Non-pigmented ciliary epithelial cell (primary cell): ENCODE data around the gene CDAN1.
A peak's percentile ranks its signal among the peaks of the same experiment; 100 is the strongest.
"Not testable (repeated sequence)": the region's sequence is repeated elsewhere in the genome, so short reads cannot be mapped to it uniquely, and the experiment has no call there.

Source experiments
- DNase-seq: peaks from one replicate; pipeline ENCODE4 v3.0.0-alpha.2; 2010; ENCODE audit warnings: low read depth

CDAN1 gene

GRCh38 chr15:42710662-42711061 lies 26.3 kb downstream of the CDAN1 start:
- DNase-seq, result no peak

- DNase-seq, result no peak
Measured at GRCh38 chr15:42707873-42708544, 28.9 kb downstream of the CDAN1 start.

- no peak for DNase-seq
Measured at GRCh38 chr15:42707068-42707467, 29.9 kb downstream of the CDAN1 start.

- DNase-seq, result no peak
Measured at GRCh38 chr15:42705336-42705735, 31.6 kb downstream of the CDAN1 start.

GRCh38 chr15:42704492-42704926 lies 32.4 kb downstream of the CDAN1 start:
- DNase-seq, result peak; percentile 38

GRCh38 chr15:42696626-42697025 lies 40.3 kb downstream of the CDAN1 start:
- no peak for DNase-seq

- no peak for DNase-seq
Measured at GRCh38 chr15:42695527-42696071, 41.3 kb downstream of the CDAN1 start.

GRCh38 chr15:42694398-42694797 lies 42.5 kb downstream of the CDAN1 start:
- no peak for DNase-seq

GRCh38 chr15:42693942-42694341 lies 43.0 kb downstream of the CDAN1 start:
- no peak for DNase-seq

- no peak for DNase-seq
Measured at GRCh38 chr15:42693496-42693895, 43.4 kb downstream of the CDAN1 start.

- DNase-seq, result no peak
Measured at GRCh38 chr15:42692997-42693396, 43.9 kb downstream of the CDAN1 start.

GRCh38 chr15:42692536-42692935 lies 44.4 kb downstream of the CDAN1 start:
- no peak for DNase-seq

- no peak for DNase-seq
Measured at GRCh38 chr15:42691770-42692169, 45.2 kb downstream of the CDAN1 start.

- DNase-seq, result no peak
Measured at GRCh38 chr15:42691308-42691707, 45.6 kb downstream of the CDAN1 start.

GRCh38 chr15:42688301-42688700 lies 48.6 kb downstream of the CDAN1 start:
- no peak for DNase-seq

- no peak for DNase-seq
Measured at GRCh38 chr15:42687740-42688139, 49.2 kb downstream of the CDAN1 start.

- DNase-seq, result no peak
Measured at GRCh38 chr15:42686281-42686680, 50.6 kb downstream of the CDAN1 start.

- DNase-seq, result no peak
Measured at GRCh38 chr15:42681119-42681518, 55.8 kb downstream of the CDAN1 start.

GRCh38 chr15:42680142-42680482 lies 56.8 kb downstream of the CDAN1 start:
- DNase-seq, result not testable (repeated sequence)

- DNase-seq, result no peak
Measured at GRCh38 chr15:42679285-42680141, 57.4 kb downstream of the CDAN1 start.

- DNase-seq, result no peak
Measured at GRCh38 chr15:42675021-42675420, 61.9 kb downstream of the CDAN1 start.

- no peak for DNase-seq
Measured at GRCh38 chr15:42674472-42674871, 62.5 kb downstream of the CDAN1 start.
